Measurements from ENCODE around the gene WASF2. TPM values are rescaled to one million over a fixed set of nuclear protein-coding genes. Genes with fewer than 3 reads are reported as not detected.
"Not testable (repeated sequence)": the region's sequence is repeated elsewhere in the genome, so short reads cannot be mapped to it uniquely, and the experiment has no call there.

WASF2 gene
- total RNA-seq, 6 experiments from 2014 or later = 18.4 to 38.1 (median 26.5) TPM

GRCh38 chr1:27406362-27406680, 83.6 kb downstream of the WASF2 start:
- no peak overlapping the region for H3K4me3 ChIP-seq
- TF ChIP-seq CTCF (IDR thresholded peaks at IDR 0.05) = no peak
- no peak for TF ChIP-seq POLR2A (IDR thresholded peaks at IDR 0.05)
- peaks cover 0 to 9% (median 0%) of the 10 kb centered on the region in 4 donors for H3K4me1 ChIP-seq
- intact Hi-C loops (cut with DNase I) = loop anchor here in 1 of 2 donors (10.0 kb wide), 1 partner anchor 188 kb away; no protein-coding TSS in a partner anchor
- peaks cover 6 to 36% (median 19%) of the 10 kb centered on the region in 4 donors for H3K36me3 ChIP-seq
- WGBS (ENCODE audit: insufficient coverage, low coverage, low lambda C conversion rate, missing lambda C conversion rate) = 93% methylated on average over 3 of the region's 4 CpGs
- no peak overlapping the region for H3K27ac ChIP-seq
- no peaks in the 10 kb centered on the region for H3K9me3 ChIP-seq
- H3K27me3 ChIP-seq = no peaks in the 10 kb centered on the region
- no peak for ATAC-seq
- DNase-seq = no peak

- not testable (repeated sequence) for H3K4me1 ChIP-seq, ATAC-seq, DNase-seq, H3K9me3 ChIP-seq, H3K27me3 ChIP-seq, H3K4me3 ChIP-seq, H3K27ac ChIP-seq
- H3K36me3 ChIP-seq = peaks cover under 1 to 30% (median 16%) of the 10 kb centered on the region in 4 donors
- WGBS (ENCODE audit: insufficient coverage, low coverage, low lambda C conversion rate, missing lambda C conversion rate) = 40% methylated on average over 1 of the region's 18 CpGs
- intact Hi-C loops (cut with DNase I) = loop anchor here in 1 of 2 donors (10.0 kb wide), 1 partner anchor 189 kb away; no protein-coding TSS in a partner anchor
These were observed 84.2 kb downstream of the WASF2 start for GRCh38 chr1:27405598-27406361.

GRCh38 chr1:27405074-27405473, 84.9 kb downstream of the WASF2 start:
- no peak overlapping the region for H3K4me3 ChIP-seq
- H3K9me3 ChIP-seq = no peaks in the 10 kb centered on the region
- peaks cover 0 to 23% (median 13%) of the 10 kb centered on the region in 4 donors for H3K36me3 ChIP-seq
- no CpG with 5 or more reads among the region's 13 CpGs for WGBS (ENCODE audit: insufficient coverage, low coverage, low lambda C conversion rate, missing lambda C conversion rate)
- H3K27ac ChIP-seq = no peak overlapping the region
- H3K27me3 ChIP-seq = no peaks in the 10 kb centered on the region
- intact Hi-C loops (cut with DNase I) = loop anchor here in 1 of 2 donors (10.0 kb wide), 1 partner anchor 190 kb away; no protein-coding TSS in a partner anchor
- ATAC-seq = no peak
- no peak for DNase-seq
- TF ChIP-seq CTCF (IDR thresholded peaks at IDR 0.05) (no peak), POLR2A (IDR thresholded peaks at IDR 0.05) (no peak)
- peaks cover 0 to 9% (median 0%) of the 10 kb centered on the region in 4 donors for H3K4me1 ChIP-seq

GRCh38 chr1:27403931-27404330, 86.0 kb downstream of the WASF2 start:
- Histone ChIP-seq H3K9me3 (no peaks in the 10 kb centered on the region), H3K27me3 (no peaks in the 10 kb centered on the region), H3K4me1 (peaks cover 0 to 9% (median 0%) of the 10 kb centered on the region in 4 donors), H3K36me3 (peaks cover 0 to 21% (median 13%) of the 10 kb centered on the region in 4 donors), H3K27ac (no peak overlapping the region), H3K4me3 (no peak overlapping the region)
- no peak for DNase-seq
- ATAC-seq = no peak
- TF ChIP-seq POLR2A (IDR thresholded peaks at IDR 0.05) = no peak
- intact Hi-C loops (cut with DNase I) = loop anchor here (5.0 to 10.0 kb wide), 2 partner anchors 191 to 198 kb away; partner anchors contain the start of gene AHDC1 (in 1 of the 2)

- H3K4me3 ChIP-seq = no peak overlapping the region
- H3K27me3 ChIP-seq = no peaks in the 10 kb centered on the region
- ATAC-seq (peak; percentile 24 to 48 (median 34)), DNase-seq (peak in 2 of 3 donors; percentile 39 to 54)
- H3K9me3 ChIP-seq = no peaks in the 10 kb centered on the region
- TF ChIP-seq CTCF (IDR thresholded peaks at IDR 0.05) = peak in 1 of 4 donors; percentile 8
- no peak for TF ChIP-seq POLR2A (IDR thresholded peaks at IDR 0.05)
- WGBS (ENCODE audit: insufficient coverage, low coverage, low lambda C conversion rate, missing lambda C conversion rate) = 49% methylated on average over 12 of the region's 24 CpGs
- peak overlapping the region in 2 of 3 donors; percentile 18 to 43 for H3K27ac ChIP-seq
- intact Hi-C loops (cut with DNase I) = loop anchor here (5.0 to 10.0 kb wide), 2 partner anchors 192 to 199 kb away; partner anchors contain the start of gene AHDC1 (in 1 of the 2)
- H3K4me1 ChIP-seq = peaks cover 0 to 9% (median 0%) of the 10 kb centered on the region in 4 donors
- peaks cover 0 to 18% (median 10%) of the 10 kb centered on the region in 4 donors for H3K36me3 ChIP-seq
These were observed 86.8 kb downstream of the WASF2 start for GRCh38 chr1:27403065-27403726.

All from right lobe of liver (tissue), 6 donors.